ENCODE measurements around the gene ZNF12.
A peak's percentile ranks its signal among the peaks of the same experiment; 100 is the strongest.
"Not testable (repeated sequence)": the region's sequence is repeated elsewhere in the genome, so short reads cannot be mapped to it uniquely, and the experiment has no call there.

Gene ZNF12

GRCh38 chr7:6706666-6707407, at the start of gene ZNF12:
Gene ZNF12 (minus strand): TSS chr7:6706947. CDS start chr7:6705173, 1,774 bp downstream.
- peak; percentile 97 for DNase-seq

GRCh38 chr7:6753964-6754363, 47.2 kb upstream of the ZNF12 start, which contains the start of gene RSPH10B2:
Gene RSPH10B2 (plus strand): TSS chr7:6754103. CDS start chr7:6757678, 3,575 bp downstream.
- DNase-seq = not testable (repeated sequence)

- DNase-seq = not testable (repeated sequence)
Measured at GRCh38 chr7:6750173-6750572, 43.4 kb upstream of the ZNF12 start.

- DNase-seq = not testable (repeated sequence)
Measured at GRCh38 chr7:6749335-6749734, 42.6 kb upstream of the ZNF12 start.

- DNase-seq = not testable (repeated sequence)
Measured at GRCh38 chr7:6744410-6745100, 37.8 kb upstream of the ZNF12 start.

- DNase-seq = not testable (repeated sequence)
Measured at GRCh38 chr7:6738415-6738814, 31.7 kb upstream of the ZNF12 start.

- no peak for DNase-seq
Measured at GRCh38 chr7:6730343-6730633, 23.5 kb upstream of the ZNF12 start.

GRCh38 chr7:6729492-6730342, 23.0 kb upstream of the ZNF12 start:
- DNase-seq = peak; percentile 90

GRCh38 chr7:6728893-6729491, 22.2 kb upstream of the ZNF12 start:
- DNase-seq = not testable (repeated sequence)

- DNase-seq = no peak
Measured at GRCh38 chr7:6727663-6728062, 20.9 kb upstream of the ZNF12 start.

- DNase-seq = not testable (repeated sequence)
Measured at GRCh38 chr7:6726341-6726740, 19.6 kb upstream of the ZNF12 start.

GRCh38 chr7:6725003-6725402, 18.3 kb upstream of the ZNF12 start:
- no peak for DNase-seq

GRCh38 chr7:6724351-6724750, 17.6 kb upstream of the ZNF12 start:
- DNase-seq = not testable (repeated sequence)

GRCh38 chr7:6718124-6718523, 11.4 kb upstream of the ZNF12 start:
- DNase-seq = no peak

GRCh38 chr7:6715898-6716297, 9.2 kb upstream of the ZNF12 start:
- DNase-seq = not testable (repeated sequence)

GRCh38 chr7:6714360-6714759, 7.6 kb upstream of the ZNF12 start:
- no peak for DNase-seq

- peak; percentile 47 for DNase-seq
Measured at GRCh38 chr7:6709808-6710207, 3.1 kb upstream of the ZNF12 start.

GRCh38 chr7:6708304-6708703, 1.6 kb upstream of the ZNF12 start:
- DNase-seq = no peak

GRCh38 chr7:6705959-6706665, 635 bp downstream of the ZNF12 start:
- peak; percentile 48 for DNase-seq

- DNase-seq = no peak
Measured at GRCh38 chr7:6701860-6702259, 4.9 kb downstream of the ZNF12 start.

GRCh38 chr7:6700793-6701192, 6.0 kb downstream of the ZNF12 start:
- DNase-seq = no peak

- no peak for DNase-seq
Measured at GRCh38 chr7:6691609-6692106, 15.1 kb downstream of the ZNF12 start.
